Right ventricle myocardium inferior (tissue), 1 donor: ENCODE measurements around the gene TMEM127. TPM values are rescaled to one million over a fixed set of nuclear protein-coding genes. Genes with fewer than 3 reads are reported as not detected.

ENCODE experiments used
- total RNA-seq: library from RNA; stranded (reverse); fragmentation: NEBNext Ultra II Directional; extraction: Animal tissue kit (Norgen Biotek cat#: 25700); gene quantifications from one replicate; pipeline ENCODE4 v1.2.1, GENCODE V29; 2021
- donor health status: DM: no; HTN: yes; CAD: no; lungs with severe emphysema.

Gene TMEM127
- total RNA-seq, 1 donor from 2014 or later: 68.2 TPM

Other genes starting within 250 kb of the TMEM127 start
- 6.1 TPM for gene GPAT2, start 231.1 kb downstream of the TMEM127 start, total RNA-seq
- gene ADRA2B, start 149.4 kb downstream of the TMEM127 start, total RNA-seq: 6.9 TPM
- not detected for gene ASTL, start 127.5 kb downstream of the TMEM127 start, total RNA-seq
- 1.3 TPM for gene DUSP2, start 120.6 kb downstream of the TMEM127 start, total RNA-seq
- 194 TPM for gene STARD7, start 57.2 kb downstream of the TMEM127 start, total RNA-seq
- 59.9 TPM for gene CIAO1, start 228 bp upstream of the TMEM127 start, total RNA-seq
- gene SNRNP200, start 39.5 kb upstream of the TMEM127 start, total RNA-seq: 50.9 TPM
- gene ITPRIPL1, start 59.3 kb upstream of the TMEM127 start, total RNA-seq: 1.4 TPM
- gene NCAPH, start 69.8 kb upstream of the TMEM127 start, total RNA-seq: 1.1 TPM
- 0.14 TPM for gene NEURL3, start 239.4 kb upstream of the TMEM127 start, total RNA-seq